GM18502 (cell line): Measurements from ENCODE around the gene NUMBL.

Source experiments
- ATAC-seq: cut with Tn5 transposase; IDR thresholded peaks from one replicate; pipeline ENCODE4 v1.9.1; 2021; ENCODE audit warnings: mild to moderate bottlenecking; ENCODE audit not compliant: unreplicated experiment, poor library complexity

The NUMBL gene

DNA sequence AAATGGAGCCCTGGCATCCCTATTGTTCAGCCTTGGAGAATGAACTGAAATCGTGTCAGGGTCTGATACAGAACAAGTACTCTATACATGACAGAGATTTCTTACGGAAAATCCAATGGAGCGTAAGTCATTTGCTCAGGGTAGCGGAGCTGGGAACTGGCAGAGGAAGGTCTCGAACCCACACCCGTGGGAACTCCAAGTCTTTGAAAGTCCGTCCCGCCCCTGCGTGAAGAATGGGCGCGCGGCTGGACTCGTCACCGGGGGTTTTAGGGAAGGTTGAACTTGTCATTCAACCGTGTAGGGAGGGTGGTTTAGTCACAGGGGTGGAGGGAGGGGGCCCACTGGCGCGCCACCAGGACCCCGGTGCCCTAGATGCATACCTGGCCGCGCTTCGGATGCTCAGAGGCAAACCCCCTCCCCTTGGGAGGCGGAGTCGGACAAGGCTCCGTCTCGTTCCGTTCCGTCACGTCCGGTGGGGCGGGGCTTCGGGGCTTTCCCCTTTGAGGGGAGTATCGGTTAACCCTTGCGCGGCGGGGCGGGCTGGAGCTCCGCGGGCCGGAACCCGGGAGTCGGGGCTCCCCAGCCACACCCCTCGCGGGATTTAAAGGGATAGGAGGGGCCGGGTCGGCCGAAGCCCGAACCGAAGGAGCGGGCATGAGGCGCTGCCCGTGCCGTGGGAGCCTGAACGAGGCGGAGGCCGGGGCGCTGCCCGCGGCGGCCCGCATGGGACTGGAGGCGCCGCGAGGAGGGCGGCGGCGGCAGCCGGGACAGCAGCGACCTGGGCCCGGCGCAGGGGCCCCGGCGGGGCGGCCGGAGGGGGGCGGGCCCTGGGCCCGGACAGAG is 26.3 kb upstream of the NUMBL start, which contains the start of the genes COQ8B and ITPKC:
Gene COQ8B (minus strand): TSS at position 405 of the 843 bp plus-strand sequence. CDS start 2,254 bp downstream, outside the sequence.
Gene ITPKC (plus strand): TSS at position 631 of the 843 bp plus-strand sequence. CDS start 24 bp downstream, at position 655.
- ATAC-seq = peak; percentile 71

DNA sequence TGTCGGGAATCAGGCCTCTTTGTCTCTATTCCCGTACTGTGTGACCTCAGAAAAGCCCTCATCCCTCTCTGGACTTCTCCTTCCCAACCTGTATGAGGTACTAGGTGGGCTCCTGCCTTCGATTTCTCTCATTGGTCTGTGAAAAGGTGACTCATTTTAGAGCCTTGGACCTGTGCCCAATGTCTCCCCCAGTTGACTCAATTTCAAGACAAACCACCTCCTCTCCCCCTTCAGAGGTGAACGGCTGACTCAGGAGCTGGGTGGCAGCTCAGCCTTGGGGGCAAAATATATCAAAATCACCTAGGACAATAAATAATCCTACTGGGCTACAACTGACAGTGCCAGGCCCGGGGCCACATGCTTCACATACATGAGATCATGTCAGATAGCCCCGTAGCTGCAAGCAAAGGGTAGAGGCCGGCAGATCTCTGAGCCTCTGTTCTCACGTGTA is 25.6 kb upstream of the NUMBL start:
- no peak for ATAC-seq

DNA sequence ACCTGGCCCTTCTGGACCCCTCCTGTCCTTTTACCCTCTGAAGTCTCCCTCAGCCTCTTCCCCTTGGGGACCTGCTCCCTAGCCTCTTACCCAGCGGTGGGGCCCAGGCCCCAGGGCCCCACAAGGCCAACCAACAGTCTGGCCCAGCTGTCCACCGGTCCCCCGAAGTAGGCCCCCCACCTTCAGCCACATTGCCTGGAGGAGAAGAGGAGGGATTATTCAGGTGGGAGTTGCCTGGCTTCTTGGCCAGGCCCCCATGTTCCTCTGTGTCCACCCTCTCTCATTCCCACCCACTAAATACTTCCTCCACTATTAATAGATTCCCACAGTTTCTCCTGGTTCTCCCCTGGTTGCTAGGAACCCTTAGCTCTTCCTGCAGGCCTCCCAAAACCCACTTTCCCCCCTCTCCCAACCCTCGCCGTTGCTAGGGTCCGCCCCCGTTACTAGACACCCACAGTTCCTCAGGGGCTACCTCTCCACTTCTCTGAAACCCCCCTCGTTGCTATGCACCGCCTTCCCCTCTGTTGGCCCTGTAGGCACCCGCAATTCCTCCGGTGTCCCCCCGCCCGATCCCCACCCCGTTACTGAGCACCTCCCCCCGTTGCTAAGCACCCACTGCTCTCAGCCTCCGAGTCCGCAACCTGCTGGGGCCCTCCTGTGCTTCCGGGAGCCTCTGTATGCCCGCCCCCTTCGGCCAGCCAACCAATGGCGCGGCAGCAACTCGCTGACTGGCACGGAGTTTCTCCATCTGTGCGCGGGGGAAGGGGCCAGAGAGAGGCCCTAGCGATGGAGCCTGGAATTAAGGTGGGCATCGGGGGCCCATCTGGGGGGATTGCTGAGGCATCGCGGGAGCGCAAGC is 24.2 kb upstream of the NUMBL start:
- peak; percentile 58 for ATAC-seq

- ATAC-seq = no peak
These were observed 23.5 kb upstream of the NUMBL start for GRCh38 chr19:40713939-40714338.

- no peak for ATAC-seq
These were observed 19.4 kb upstream of the NUMBL start for GRCh38 chr19:40709817-40710216.

GRCh38 chr19:40707615-40708014 is 17.2 kb upstream of the NUMBL start:
- ATAC-seq = no peak

DNA sequence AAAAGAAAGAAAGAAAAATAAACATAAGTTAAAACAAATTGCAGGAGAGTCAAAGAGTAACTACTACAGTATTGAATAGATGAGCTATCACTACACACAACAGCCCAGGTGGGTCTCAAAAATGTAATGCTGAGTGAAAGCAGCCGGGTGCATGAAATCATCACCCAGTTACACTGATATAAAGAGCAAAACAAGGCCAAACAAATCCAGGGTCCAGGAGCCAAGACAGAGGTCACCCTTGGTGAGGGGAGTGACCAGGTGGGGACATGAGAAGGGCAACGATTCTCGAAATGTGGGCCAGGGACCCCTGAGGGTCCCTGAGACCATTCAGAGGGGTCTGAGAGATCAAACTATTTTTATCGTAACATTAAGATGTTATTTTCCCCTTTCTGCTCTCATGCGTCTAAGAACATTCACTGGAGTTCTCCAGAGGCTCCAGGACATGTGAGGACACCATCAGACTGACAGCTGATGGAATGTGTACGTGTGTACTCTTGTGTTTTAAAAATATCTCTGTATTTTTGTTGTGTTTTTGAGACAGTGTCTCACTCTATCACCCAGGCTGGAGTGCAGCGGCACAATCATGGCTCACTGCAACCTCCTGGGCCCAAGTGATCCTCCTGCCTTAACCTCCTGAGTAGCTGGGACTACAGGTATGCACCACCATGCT is 15.6 kb upstream of the NUMBL start:
- ATAC-seq = no peak

DNA sequence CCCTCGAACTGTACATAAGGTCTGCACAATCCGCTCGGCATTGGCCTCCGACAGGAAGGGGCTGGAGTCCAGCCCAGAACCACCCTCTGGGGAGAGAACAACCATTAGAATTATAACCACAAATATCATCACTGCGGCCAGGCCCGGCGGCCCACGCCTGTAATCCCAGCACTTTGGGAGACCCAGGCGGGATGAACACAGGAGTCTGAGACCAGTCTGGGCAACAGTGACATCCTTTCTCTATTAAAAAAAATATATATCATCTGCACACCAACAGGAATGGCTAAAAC is 14.9 kb upstream of the NUMBL start:
- no peak for ATAC-seq

DNA sequence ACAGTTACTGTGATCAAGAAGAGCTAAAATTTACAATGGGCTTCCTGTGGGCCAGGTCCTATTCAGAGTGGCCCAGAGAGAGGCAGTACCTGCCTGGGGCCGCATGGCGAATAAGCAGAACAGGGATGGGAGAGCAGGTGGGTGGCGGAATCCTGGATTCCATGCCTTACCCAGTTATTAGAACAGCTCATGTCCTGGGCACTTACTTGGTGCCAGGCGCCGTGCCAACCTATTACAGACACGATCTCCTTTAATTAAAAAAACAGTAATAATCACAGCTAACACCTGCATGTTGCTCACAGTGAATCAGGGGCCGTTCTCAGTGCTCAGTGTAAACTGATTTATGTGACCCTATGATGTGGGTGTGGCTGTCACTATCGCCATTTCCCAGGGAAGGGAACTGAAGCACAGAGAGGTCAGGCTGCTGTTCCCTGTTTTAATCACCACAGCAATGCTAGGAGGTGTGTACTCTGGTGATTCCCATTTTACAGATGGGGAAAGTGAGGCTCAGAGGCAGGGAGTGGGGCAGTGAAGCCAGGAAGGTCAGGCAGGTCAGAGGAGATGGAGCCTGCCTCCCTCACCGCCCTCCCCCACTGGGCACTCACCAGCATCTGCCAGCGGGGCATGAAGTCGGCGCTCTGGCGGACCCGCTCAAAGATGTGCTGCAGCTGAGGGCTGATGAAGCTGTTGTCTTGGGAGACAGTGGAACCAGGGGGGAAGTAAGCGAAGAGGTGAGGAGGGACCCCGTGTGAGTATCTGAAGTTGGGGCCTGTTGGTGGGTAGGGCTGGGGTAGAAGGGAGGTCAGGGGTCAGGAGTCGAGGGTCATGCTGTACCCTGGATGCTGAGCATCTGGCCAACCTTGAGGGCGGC is 14.3 kb upstream of the NUMBL start:
- no peak for ATAC-seq

DNA sequence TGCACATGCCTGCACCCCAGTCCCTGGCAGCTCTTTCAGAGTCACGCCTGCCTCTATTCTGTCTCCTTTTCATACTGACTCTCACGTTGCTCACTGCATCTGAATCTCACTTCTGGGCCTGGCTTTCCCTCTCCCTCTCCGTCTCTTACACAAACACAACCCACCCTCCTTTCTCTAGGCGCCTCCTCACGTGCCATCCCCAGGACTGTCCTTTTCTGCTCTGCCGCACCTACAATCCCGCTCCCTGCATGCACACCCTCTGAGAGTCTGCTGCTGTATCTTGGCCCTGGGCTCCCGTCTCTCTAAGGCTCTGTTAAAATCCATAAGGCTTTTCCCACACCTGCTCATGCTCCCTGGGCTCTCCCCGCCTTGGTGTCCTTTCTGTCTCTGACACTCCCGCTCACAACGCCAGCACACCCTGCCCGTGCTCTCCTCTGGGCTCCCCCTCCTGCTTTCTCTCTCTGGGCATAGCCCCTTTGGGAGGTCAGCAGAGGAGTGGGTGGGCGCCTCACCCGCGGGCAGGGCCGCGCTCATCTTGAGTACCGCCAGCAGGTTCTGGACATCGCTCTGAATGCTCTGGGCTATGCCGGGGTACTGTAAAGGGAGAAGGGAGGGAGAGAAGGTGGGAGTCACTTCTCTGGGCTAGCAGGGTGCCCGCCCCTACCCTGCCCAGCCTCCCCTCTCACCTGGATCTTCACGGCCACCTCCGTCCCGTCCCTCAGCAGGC is 12.7 kb upstream of the NUMBL start:
- ATAC-seq = no peak

DNA sequence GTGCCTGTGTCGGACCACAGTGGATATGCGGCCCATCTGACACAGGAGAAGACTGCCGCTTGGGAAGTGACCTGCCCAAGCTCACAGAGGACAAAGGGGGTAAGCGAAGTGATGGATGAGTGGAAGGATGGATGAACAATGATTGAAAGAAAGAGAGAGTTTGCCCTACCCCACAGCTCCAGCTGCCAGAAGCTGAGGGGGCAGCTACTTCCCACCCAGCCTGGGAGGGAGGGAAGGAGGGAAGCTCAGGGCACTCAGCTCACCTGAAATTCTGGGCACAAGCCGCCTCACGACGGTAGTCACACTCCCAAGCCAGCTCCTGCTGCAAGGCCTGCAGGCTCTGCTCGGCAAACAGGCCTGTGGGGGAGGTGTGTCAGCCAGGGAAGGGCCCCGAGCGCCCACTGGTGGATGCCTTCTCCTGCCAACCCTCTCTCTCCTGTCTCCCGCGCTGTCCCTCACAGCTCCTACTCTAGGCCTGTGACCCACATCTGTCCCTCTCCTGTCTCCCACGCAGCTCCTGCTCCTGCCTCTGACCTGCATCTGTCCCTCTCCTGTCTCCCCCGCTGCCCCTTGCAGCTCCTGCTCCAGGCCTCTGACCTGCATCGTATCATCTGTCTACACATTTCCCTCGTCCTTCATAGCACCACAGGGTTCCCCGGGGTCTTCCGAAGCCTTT is 12.0 kb upstream of the NUMBL start:
- no peak for ATAC-seq

DNA sequence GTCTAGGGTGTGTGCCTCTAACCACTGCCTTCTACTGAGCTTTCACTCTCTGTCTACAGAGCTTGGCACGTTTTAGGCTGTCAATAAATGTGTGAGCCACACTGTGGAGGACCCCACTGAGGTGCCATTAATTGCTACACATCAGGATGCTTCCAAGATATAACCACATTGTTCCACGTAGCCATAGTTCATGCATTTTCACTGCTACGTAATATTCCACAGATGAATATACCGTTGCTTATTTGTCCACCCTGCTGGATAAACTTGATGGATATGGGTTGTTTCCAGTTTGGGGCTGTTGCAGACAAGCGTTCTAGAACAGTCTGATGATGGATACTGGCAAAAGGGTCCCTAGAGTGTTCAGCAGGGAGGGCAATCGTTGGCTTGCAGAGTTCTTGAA is 11.3 kb upstream of the NUMBL start:
- no peak for ATAC-seq

- no peak for ATAC-seq
These were observed 9.6 kb upstream of the NUMBL start for GRCh38 chr19:40700083-40700482.

DNA sequence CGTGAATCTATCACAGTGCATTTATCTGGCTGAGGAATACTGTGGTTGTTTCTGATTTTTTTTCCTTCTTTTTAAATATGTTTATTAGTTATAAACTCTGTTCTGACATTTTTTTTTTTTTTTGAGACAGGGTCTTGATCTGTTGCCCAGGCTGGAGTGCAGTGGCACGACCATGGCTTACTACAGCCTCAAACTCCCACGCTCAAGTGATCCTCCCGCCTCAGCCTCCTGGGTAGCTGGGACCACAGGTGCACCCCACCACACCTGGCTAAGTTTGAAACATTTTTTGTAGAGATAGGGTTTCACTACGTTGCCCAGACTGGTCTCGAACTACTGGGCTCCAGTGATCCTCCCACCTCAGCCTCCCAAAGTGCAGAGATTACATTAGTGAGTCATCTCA is 6.6 kb upstream of the NUMBL start:
- no peak for ATAC-seq

GRCh38 chr19:40695881-40696280 is 5.4 kb upstream of the NUMBL start:
- no peak for ATAC-seq

GRCh38 chr19:40693896-40694295 is 3.4 kb upstream of the NUMBL start:
- ATAC-seq = no peak

- no peak for ATAC-seq
These were observed 2.8 kb upstream of the NUMBL start for GRCh38 chr19:40693150-40693788.

- no peak for ATAC-seq
These were observed 1.7 kb upstream of the NUMBL start for GRCh38 chr19:40692212-40692551.
